ENCODE results near the gene EXOC3L4. TPM values are rescaled to one million over a fixed set of nuclear protein-coding genes. Genes with fewer than 3 reads are reported as not detected.
A peak's percentile ranks its signal among the peaks of the same experiment; 100 is the strongest.

EXOC3L4 gene
- total and polyA plus RNA-seq, 9 of the 15 experiments (the other 6 are each of a cell fraction or from before 2014, with no cell fraction given) = 0.10 to 6.7 (median 0.98) TPM; not detected in 1

DNA sequence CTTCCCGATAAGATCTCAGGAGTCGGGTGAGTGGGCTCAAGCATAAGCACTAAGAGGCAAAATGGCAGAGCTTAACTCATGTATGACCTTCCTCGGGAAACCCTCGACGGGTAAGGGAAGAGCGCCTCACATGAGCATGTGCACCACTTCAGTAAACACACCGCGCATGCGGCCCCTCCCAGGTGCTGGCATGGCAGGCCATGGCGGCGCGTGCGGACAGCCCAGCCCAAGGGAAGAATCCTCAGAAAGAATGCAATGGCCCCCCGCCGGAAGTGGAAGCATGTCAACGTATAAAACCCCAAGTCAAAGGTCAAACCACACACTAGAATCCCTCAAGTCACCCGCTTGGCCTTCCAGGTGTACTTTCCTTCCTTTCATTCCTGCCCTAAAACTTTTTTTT lies 22.1 kb downstream of the EXOC3L4 start (continued):
- TF ChIP-seq E2F8 (IDR thresholded peaks at IDR 0.05; ENCODE audit: low read depth, partially characterized antibody) = no peak
- no peak for TF ChIP-seq RBM39 (optimal IDR thresholded peaks at IDR 0.05; ENCODE audit: low read depth, low read length)
- no peak for TF ChIP-seq ZKSCAN8 (CRISPR knock-in tag; IDR thresholded peaks at IDR 0.05)
- TF ChIP-seq, protein P1, sequence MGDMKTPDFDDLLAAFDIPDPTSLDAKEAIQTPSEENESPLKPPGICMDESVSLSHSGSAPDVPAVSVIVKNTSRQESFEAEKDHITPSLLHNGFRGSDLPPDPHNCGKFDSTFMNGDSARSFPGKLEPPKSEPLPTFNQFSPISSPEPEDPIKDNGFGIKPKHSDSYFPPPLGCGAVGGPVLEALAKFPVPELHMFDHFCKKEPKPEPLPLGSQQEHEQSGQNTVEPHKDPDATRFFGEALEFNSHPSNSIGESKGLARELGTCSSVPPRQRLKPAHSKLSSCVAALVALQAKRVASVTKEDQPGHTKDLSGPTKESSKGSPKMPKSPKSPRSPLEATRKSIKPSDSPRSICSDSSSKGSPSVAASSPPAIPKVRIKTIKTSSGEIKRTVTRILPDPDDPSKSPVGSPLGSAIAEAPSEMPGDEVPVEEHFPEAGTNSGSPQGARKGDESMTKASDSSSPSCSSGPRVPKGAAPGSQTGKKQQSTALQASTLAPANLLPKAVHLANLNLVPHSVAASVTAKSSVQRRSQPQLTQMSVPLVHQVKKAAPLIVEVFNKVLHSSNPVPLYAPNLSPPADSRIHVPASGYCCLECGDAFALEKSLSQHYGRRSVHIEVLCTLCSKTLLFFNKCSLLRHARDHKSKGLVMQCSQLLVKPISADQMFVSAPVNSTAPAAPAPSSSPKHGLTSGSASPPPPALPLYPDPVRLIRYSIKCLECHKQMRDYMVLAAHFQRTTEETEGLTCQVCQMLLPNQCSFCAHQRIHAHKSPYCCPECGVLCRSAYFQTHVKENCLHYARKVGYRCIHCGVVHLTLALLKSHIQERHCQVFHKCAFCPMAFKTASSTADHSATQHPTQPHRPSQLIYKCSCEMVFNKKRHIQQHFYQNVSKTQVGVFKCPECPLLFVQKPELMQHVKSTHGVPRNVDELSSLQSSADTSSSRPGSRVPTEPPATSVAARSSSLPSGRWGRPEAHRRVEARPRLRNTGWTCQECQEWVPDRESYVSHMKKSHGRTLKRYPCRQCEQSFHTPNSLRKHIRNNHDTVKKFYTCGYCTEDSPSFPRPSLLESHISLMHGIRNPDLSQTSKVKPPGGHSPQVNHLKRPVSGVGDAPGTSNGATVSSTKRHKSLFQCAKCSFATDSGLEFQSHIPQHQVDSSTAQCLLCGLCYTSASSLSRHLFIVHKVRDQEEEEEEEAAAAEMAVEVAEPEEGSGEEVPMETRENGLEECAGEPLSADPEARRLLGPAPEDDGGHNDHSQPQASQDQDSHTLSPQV (IDR thresholded peaks at IDR 0.05) = peak; percentile 95
- TF ChIP-seq ZNF253 (CRISPR knock-in tag; conservative IDR thresholded peaks at IDR 0.05) = no peak
- no peak for TF ChIP-seq CREB1 (IDR thresholded peaks at IDR 0.05)
- TF ChIP-seq CREB1 (CRISPR knock-in tag; IDR thresholded peaks at IDR 0.05) = no peak
- no peak for TF ChIP-seq TAL1 (IDR thresholded peaks at IDR 0.05)
- TF ChIP-seq ZNF764 (CRISPR knock-in tag; IDR thresholded peaks at IDR 0.05; ENCODE audit: low read depth) = no peak
- TF ChIP-seq ZNF316 (IDR thresholded peaks at IDR 0.05) = no peak
- TF ChIP-seq, protein P2, sequence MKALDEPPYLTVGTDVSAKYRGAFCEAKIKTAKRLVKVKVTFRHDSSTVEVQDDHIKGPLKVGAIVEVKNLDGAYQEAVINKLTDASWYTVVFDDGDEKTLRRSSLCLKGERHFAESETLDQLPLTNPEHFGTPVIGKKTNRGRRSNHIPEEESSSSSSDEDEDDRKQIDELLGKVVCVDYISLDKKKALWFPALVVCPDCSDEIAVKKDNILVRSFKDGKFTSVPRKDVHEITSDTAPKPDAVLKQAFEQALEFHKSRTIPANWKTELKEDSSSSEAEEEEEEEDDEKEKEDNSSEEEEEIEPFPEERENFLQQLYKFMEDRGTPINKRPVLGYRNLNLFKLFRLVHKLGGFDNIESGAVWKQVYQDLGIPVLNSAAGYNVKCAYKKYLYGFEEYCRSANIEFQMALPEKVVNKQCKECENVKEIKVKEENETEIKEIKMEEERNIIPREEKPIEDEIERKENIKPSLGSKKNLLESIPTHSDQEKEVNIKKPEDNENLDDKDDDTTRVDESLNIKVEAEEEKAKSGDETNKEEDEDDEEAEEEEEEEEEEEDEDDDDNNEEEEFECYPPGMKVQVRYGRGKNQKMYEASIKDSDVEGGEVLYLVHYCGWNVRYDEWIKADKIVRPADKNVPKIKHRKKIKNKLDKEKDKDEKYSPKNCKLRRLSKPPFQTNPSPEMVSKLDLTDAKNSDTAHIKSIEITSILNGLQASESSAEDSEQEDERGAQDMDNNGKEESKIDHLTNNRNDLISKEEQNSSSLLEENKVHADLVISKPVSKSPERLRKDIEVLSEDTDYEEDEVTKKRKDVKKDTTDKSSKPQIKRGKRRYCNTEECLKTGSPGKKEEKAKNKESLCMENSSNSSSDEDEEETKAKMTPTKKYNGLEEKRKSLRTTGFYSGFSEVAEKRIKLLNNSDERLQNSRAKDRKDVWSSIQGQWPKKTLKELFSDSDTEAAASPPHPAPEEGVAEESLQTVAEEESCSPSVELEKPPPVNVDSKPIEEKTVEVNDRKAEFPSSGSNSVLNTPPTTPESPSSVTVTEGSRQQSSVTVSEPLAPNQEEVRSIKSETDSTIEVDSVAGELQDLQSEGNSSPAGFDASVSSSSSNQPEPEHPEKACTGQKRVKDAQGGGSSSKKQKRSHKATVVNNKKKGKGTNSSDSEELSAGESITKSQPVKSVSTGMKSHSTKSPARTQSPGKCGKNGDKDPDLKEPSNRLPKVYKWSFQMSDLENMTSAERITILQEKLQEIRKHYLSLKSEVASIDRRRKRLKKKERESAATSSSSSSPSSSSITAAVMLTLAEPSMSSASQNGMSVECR (CRISPR knock-in tag; IDR thresholded peaks at IDR 0.05) = no peak
- TF ChIP-seq, protein P3, sequence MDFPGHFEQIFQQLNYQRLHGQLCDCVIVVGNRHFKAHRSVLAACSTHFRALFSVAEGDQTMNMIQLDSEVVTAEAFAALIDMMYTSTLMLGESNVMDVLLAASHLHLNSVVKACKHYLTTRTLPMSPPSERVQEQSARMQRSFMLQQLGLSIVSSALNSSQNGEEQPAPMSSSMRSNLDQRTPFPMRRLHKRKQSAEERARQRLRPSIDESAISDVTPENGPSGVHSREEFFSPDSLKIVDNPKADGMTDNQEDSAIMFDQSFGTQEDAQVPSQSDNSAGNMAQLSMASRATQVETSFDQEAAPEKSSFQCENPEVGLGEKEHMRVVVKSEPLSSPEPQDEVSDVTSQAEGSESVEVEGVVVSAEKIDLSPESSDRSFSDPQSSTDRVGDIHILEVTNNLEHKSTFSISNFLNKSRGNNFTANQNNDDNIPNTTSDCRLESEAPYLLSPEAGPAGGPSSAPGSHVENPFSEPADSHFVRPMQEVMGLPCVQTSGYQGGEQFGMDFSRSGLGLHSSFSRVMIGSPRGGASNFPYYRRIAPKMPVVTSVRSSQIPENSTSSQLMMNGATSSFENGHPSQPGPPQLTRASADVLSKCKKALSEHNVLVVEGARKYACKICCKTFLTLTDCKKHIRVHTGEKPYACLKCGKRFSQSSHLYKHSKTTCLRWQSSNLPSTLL (IDR thresholded peaks at IDR 0.05) = no peak
- TF ChIP-seq TEAD1 (CRISPR knock-in tag; IDR thresholded peaks at IDR 0.05) = 0 out of 4 replicates have a peak, but pooled peaks of 1 of the 2 experiments have one; percentile 31
- TF ChIP-seq, protein P4, sequence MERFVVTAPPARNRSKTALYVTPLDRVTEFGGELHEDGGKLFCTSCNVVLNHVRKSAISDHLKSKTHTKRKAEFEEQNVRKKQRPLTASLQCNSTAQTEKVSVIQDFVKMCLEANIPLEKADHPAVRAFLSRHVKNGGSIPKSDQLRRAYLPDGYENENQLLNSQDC (CRISPR knock-in tag; IDR thresholded peaks at IDR 0.05) = no peak
- no peak for TF ChIP-seq RBM34 (IDR thresholded peaks at IDR 0.05; ENCODE audit: borderline replicate concordance, insufficient read depth, low read length)
- no peak for TF ChIP-seq JUNB (CRISPR knock-in tag; conservative IDR thresholded peaks at IDR 0.05)
